A549 (cell line): ENCODE data around the gene TFAP2E. TPM values are rescaled to one million over a fixed set of nuclear protein-coding genes. Genes with fewer than 3 reads are reported as not detected.

Source experiments
- ATAC-seq, 2 experiments: fragments of 200-7000 bp in 1 of 2; fragments of >200 bp in 1 of 2; cut with Nextera tagmentation in 1 of 2; cut with Tn5 transposase in 1 of 2; 3 replicates each; pipeline versions ENCODE4 v1.8.0 to v1.9.1; 2018 to 2020; ENCODE audit warnings: mild to moderate bottlenecking in 1 of 2, moderate library complexity in 1 of 2
- CTCF ChIA-PET: fragments of 300-600 bp; sonication (Branson Sonifier 250); formaldehyde crosslinking; extraction: SDS; loops from one replicate; lab custom pipeline; 2021; ENCODE audit warnings: antibody characterized with exemption, inconsistent platforms; lab: Yijun Ruan, JAX
- POLR2A ChIA-PET: fragments of 350-600 bp; formaldehyde crosslinking; extraction: SDS; loops from one replicate; lab custom pipeline; 2021; ENCODE audit warnings: antibody characterized with exemption, inconsistent platforms; lab: Yijun Ruan, JAX
- DNase-seq, 2 experiments: peaks; one replicate each; pipeline versions ENCODE4 v3.0.0 to v3.0.0-alpha.2; 2011 to 2016; ENCODE audit warnings: low read depth in 1 of 2, low spot score in 1 of 2
- FAIRE-seq: peaks from 2 replicates; lab custom pipeline; 2011; peaks lifted over from hg19 to GRCh38; lab: Jason Lieb, UNC
- H3K27ac ChIP-seq, 2 experiments: fragments of >200 bp; sonication (Bioruptor Twin); formaldehyde crosslinking; 3 replicates each; pipeline ENCODE4 v1.5.1; 2016 to 2017
- H3K4me1 ChIP-seq: fragments of >200 bp; sonication (Bioruptor Twin); formaldehyde crosslinking; 3 replicates; pipeline ENCODE4 v1.6.1; 2016
- H3K4me2 ChIP-seq: fragments of >200 bp; sonication (Bioruptor Twin); formaldehyde crosslinking; 3 replicates; pipeline ENCODE4 v1.6.1; 2016
- H3K4me3 ChIP-seq: fragments of >200 bp; sonication (Bioruptor Twin); formaldehyde crosslinking; 3 replicates; pipeline ENCODE4 v1.5.1; 2016
- H3K9me3 ChIP-seq: fragments of >200 bp; sonication (Bioruptor Twin); formaldehyde crosslinking; 3 replicates; pipeline ENCODE4 v1.6.1; 2016
- ATOH8 ChIP-seq: fragments of 250-450 bp; sonication (Bioruptor Pico); IDR thresholded peaks from 2 replicates; pipeline ENCODE4 v1.5.0; 2020; ENCODE audit warnings: low read depth, mild to moderate bottlenecking, moderate library complexity
- BHLHE40 ChIP-seq: IDR thresholded peaks from 2 replicates; pipeline ENCODE4 v1.6.1; 2012; ENCODE audit warnings: low read depth, low read length, inconsistent platforms
- CEBPB ChIP-seq, 2 experiments: fragments of >200 bp in 1 of 2; sonication (Bioruptor Twin) in 1 of 2; formaldehyde crosslinking in 1 of 2; IDR thresholded peaks; 2 replicates each; pipeline ENCODE4 v1.6.1; 2012 to 2016
- CHD2 ChIP-seq: fragments of 150-350 bp; IDR thresholded peaks from 2 replicates; pipeline ENCODE4 v1.6.1; 2014; ENCODE audit warnings: low read length; ENCODE audit not compliant: partially characterized antibody
- EHF ChIP-seq: fragments of 250-450 bp; sonication (Bioruptor Pico); IDR thresholded peaks from 2 replicates; pipeline ENCODE4 v1.5.0; 2020; ENCODE audit warnings: mild to moderate bottlenecking
- FOSL2 ChIP-seq, 2 experiments: fragments of 450-650 bp in 1 of 2; fragments of >200 bp in 1 of 2; sonication (Bioruptor Twin) in 1 of 2; formaldehyde crosslinking; IDR thresholded peaks; 2 replicates each; pipeline versions ENCODE4 v1.5.0 to v1.6.1; 2016 to 2020; ENCODE audit warnings: mild to moderate bottlenecking in 1 of 2, moderate library complexity in 1 of 2
- FOXS1 ChIP-seq: fragments of 250-450 bp; sonication (Bioruptor Pico); IDR thresholded peaks from 2 replicates; pipeline ENCODE4 v1.5.0; 2020; ENCODE audit warnings: mild to moderate bottlenecking, moderate library complexity
- HEYL ChIP-seq: fragments of 250-450 bp; sonication (Bioruptor Pico); IDR thresholded peaks from 2 replicates; pipeline ENCODE4 v1.8.0; 2021; ENCODE audit warnings: mild to moderate bottlenecking, moderate library complexity
- HOXB13 ChIP-seq: fragments of 250-450 bp; sonication (Bioruptor Pico); IDR thresholded peaks from 2 replicates; pipeline ENCODE4 v1.5.0; 2020; ENCODE audit warnings: low read depth, mild to moderate bottlenecking, moderate library complexity
- KDM1A ChIP-seq: fragments of 200-600 bp; sonication (generic); IDR thresholded peaks from 2 replicates; pipeline ENCODE4 v1.6.1; 2016; ENCODE audit warnings: low read depth, mild to moderate bottlenecking
- MAX ChIP-seq: IDR thresholded peaks from 2 replicates; pipeline ENCODE4 v1.6.1; 2012
- MAZ ChIP-seq: fragments of 150-350 bp; IDR thresholded peaks from 2 replicates; pipeline ENCODE4 v1.6.1; 2014; ENCODE audit warnings: antibody characterized with exemption, low read depth, low read length, borderline replicate concordance
- NFE2L2 ChIP-seq: fragments of 150-350 bp; conservative IDR thresholded peaks from 2 replicates; pipeline ENCODE4 v1.6.1; 2014; ENCODE audit warnings: low read length
- NPAS2 ChIP-seq: fragments of 250-450 bp; sonication (Bioruptor Pico); IDR thresholded peaks from 2 replicates; pipeline ENCODE4 v1.8.0; 2022; ENCODE audit warnings: mild to moderate bottlenecking, moderate library complexity, borderline replicate concordance
- PBX3 ChIP-seq: IDR thresholded peaks from 2 replicates; pipeline ENCODE4 v1.6.1; 2012
- PHF8 ChIP-seq: fragments of 200-600 bp; sonication (generic); IDR thresholded peaks from 2 replicates; pipeline ENCODE4 v1.6.1; 2016; ENCODE audit warnings: low read depth, mild to moderate bottlenecking, antibody characterized with exemption, moderate library complexity, borderline replicate concordance
- RCOR1 ChIP-seq: fragments of 150-350 bp; IDR thresholded peaks from 2 replicates; pipeline ENCODE4 v1.6.1; 2014; ENCODE audit warnings: antibody characterized with exemption, low read length, low read depth
- RFX5 ChIP-seq: fragments of 450-650 bp; IDR thresholded peaks from 2 replicates; pipeline ENCODE4 v1.7.1; 2014; ENCODE audit warnings: antibody characterized with exemption, mild to moderate bottlenecking, moderate library complexity
- TFCP2L1 ChIP-seq: fragments of 250-450 bp; sonication (Bioruptor Pico); IDR thresholded peaks from 2 replicates; pipeline ENCODE4 v1.5.0; 2021; ENCODE audit warnings: mild to moderate bottlenecking
- ZNF302 ChIP-seq: fragments of 250-450 bp; sonication (Bioruptor Pico); IDR thresholded peaks from 2 replicates; pipeline ENCODE4 v1.9.0; 2021; ENCODE audit warnings: inconsistent platforms, mild to moderate bottlenecking, moderate library complexity
- ZSCAN20 ChIP-seq: fragments of 250-450 bp; sonication (Bioruptor Pico); IDR thresholded peaks from 2 replicates; pipeline ENCODE4 v1.8.0; 2022; ENCODE audit warnings: mild to moderate bottlenecking, moderate library complexity
- WGBS: methylation state at CpG from one replicate; pipeline ENCODE4 v1.1.6; 2017; ENCODE audit errors: missing lambda C conversion rate; 5-methylcytosine and 5-hydroxymethylcytosine counted together
- polyA plus RNA-seq, 4 experiments: library from polyadenylated mRNA; depleted of rRNA in 3 of 4; stranded (reverse); fragments of >200 nt; fragmentation: RNase III in 1 of 4; extraction: RNeasy Plus Mini Kit Qiagen cat#74134 plus additional on column Dnase treatment in 1 of 4; gene quantifications; 2 replicates in 3 of 4; 3 replicates in 1 of 4; pipeline ENCODE4 v1.2.3, GENCODE V29; 2011 to 2017
- TF ChIP-seq, protein P1 (sequence below): fragments of >200 bp; sonication (Bioruptor Twin); formaldehyde crosslinking; IDR thresholded peaks from 3 replicates; pipeline ENCODE4 v1.6.1; 2016
- TF ChIP-seq, protein P2 (sequence below): IDR thresholded peaks from 2 replicates; pipeline ENCODE4 v1.6.1; 2012; ENCODE audit warnings: low read depth, borderline replicate concordance
- TF ChIP-seq, protein P3 (sequence below): fragments of >200 bp; sonication (Bioruptor Twin); formaldehyde crosslinking; IDR thresholded peaks from 2 replicates; pipeline ENCODE4 v1.6.1; 2016

The TFAP2E gene
- polyA plus RNA-seq, 2 of the 4 experiments (the other 2 are of a cell fraction) = 0.16 to 0.31 TPM

DNA sequence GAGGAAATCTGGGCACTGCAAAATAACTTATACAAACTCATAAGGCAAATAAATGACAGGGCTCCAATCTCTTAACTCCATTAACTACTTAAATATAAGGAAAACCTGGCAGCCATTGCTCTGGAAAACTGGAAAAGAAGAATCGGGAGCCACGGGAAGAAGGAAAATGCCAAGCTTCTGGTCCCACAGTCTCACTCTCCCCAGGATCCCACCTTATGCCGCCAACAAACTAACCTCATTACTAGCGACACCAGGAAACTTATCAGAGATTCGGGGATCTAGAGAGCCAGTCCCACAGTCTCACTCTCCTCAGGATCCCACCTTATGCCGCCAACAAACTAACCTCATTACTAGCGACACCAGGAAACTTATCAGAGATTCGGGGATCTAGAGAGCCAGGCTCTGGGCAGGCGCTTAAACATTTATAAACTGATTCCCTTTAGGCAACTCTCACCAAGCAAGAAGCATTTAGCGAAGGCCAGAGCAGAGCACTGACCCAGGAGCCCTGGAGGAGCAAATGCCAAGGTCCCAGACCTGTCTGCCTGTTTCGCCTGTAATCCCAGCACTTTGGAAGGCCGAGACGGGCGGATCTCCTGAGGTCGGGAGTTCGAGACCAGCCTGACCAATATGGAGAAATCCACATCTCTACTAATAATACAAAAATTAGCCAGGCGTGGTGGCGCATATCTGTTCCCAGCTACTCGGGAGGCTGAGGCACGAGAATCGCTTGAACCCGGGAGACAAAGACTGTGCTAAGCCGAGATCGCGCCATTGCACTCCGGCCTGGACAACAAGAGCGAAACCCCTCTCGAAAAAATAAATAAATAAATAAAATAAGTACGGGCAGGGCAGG lies 67.5 kb downstream of the TFAP2E start:
- POLR2A ChIA-PET = interaction anchor here (0.6 kb wide), 1 partner anchor 294 kb away, joined by 3 read pairs; no protein-coding TSS in a partner anchor
- 3% methylated on average over 26 of the region's 29 CpGs for WGBS
- ATAC-seq (no peak; a peak in 1 of 6 replicates), FAIRE-seq (no peak), DNase-seq (no peak)
- peak overlapping the region; percentile 90 for H3K4me3 ChIP-seq
- H3K4me2 ChIP-seq = peak overlapping the region; percentile 60
- H3K9me3 ChIP-seq = no peaks in the 10 kb centered on the region
- peaks cover 24% of the 10 kb centered on the region; the same call in 2 of the 3 replicates for H3K4me1 ChIP-seq
- peak overlapping the region; percentile 92 to 96 for H3K27ac ChIP-seq
- CTCF ChIA-PET = interaction anchor here (1.0 to 1.6 kb wide), 2 partner anchors 71 to 72 kb away, joined by 3 to 4 read pairs; no protein-coding TSS in a partner anchor
- TF ChIP-seq PBX3 (no peak), FOXS1 (CRISPR knock-in tag) (no peak), ZSCAN20 (CRISPR knock-in tag) (no peak), CEBPB (IDR thresholded peaks at IDR 0.05) (no peak), FOSL2 (IDR thresholded peaks at IDR 0.05) (no peak), FOSL2 (CRISPR knock-in tag; IDR thresholded peaks at IDR 0.05) (no peak), HEYL (no peak), MAX (no peak), BHLHE40 (no peak), TFCP2L1 (CRISPR knock-in tag) (no peak), MAZ (no peak), NPAS2 (CRISPR knock-in tag) (no peak), RCOR1 (no peak)
- TF ChIP-seq, protein P1, sequence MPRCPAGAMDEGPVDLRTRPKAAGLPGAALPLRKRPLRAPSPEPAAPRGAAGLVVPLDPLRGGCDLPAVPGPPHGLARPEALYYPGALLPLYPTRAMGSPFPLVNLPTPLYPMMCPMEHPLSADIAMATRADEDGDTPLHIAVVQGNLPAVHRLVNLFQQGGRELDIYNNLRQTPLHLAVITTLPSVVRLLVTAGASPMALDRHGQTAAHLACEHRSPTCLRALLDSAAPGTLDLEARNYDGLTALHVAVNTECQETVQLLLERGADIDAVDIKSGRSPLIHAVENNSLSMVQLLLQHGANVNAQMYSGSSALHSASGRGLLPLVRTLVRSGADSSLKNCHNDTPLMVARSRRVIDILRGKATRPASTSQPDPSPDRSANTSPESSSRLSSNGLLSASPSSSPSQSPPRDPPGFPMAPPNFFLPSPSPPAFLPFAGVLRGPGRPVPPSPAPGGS = no peak

DNA sequence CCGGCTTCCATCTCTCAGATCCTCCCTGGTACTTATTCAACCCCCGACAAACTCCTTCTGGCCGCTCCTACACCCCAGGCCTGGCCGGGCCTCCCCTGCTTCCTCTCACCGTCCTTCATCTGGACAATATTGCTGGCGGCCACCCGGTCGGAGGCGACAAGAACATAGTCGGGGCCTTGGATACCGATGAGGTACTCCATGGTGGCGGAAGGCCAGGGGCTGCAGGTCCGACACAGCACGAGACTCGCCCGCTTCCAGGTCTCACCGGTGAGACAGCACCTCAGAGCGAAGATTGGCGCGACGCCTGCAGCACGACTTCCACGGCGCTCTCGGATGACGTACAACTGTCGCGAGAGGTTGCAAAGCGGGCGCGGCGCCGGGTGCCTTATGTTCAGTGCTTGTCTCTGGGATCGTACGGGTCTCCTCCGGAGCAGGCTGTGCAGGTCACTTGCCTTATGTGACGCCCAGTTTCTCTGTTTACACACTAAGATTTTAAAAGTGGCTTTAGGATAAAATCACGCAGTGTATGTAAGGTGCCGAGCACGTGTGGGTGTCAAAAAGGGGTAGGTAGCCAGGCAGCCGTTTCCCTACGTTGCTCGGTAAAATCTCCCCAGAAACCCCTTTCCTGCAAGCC lies 68.2 kb downstream of the TFAP2E start, which contains the start of gene PSMB2:
Gene PSMB2 (minus strand): TSS at position 294 of the 634 bp plus-strand sequence. CDS start 94 bp downstream, at position 200.
- ChIA-PET POLR2A (interaction anchor here (0.8 to 0.9 kb wide), 2 partner anchors 73 to 74 kb away, joined by 3 to 9 read pairs; no protein-coding TSS in a partner anchor), CTCF (no interaction called here)
- ATAC-seq = peak; percentile 91 to 94
- no peak for FAIRE-seq
- H3K27ac ChIP-seq = peak within 1 kb of the TSS; percentile 92 to 96
- no peaks in the 10 kb centered on the region for H3K9me3 ChIP-seq
- H3K4me2 ChIP-seq = peak within 1 kb of the TSS; percentile 84
- 2% methylated on average over 26 of the region's 43 CpGs for WGBS
- peak; percentile 79 to 96 for DNase-seq
- H3K4me3 ChIP-seq = peak within 1 kb of the TSS; percentile 90
- peaks cover 24% of the 10 kb centered on the region; the same call in 2 of the 3 replicates for H3K4me1 ChIP-seq
- TF ChIP-seq EHF (CRISPR knock-in tag) = no peak
- no peak for TF ChIP-seq NFE2L2
- TF ChIP-seq PHF8 = peak; percentile 78; the same call in 1 of the 2 replicates
- TF ChIP-seq KDM1A = no peak
- TF ChIP-seq ZNF302 (CRISPR knock-in tag) = no peak
- TF ChIP-seq, protein P2, sequence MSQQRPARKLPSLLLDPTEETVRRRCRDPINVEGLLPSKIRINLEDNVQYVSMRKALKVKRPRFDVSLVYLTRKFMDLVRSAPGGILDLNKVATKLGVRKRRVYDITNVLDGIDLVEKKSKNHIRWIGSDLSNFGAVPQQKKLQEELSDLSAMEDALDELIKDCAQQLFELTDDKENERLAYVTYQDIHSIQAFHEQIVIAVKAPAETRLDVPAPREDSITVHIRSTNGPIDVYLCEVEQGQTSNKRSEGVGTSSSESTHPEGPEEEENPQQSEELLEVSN = peak; percentile 52
- no peak for TF ChIP-seq HOXB13 (CRISPR knock-in tag)
- TF ChIP-seq RCOR1 = no peak
- TF ChIP-seq, protein P3, sequence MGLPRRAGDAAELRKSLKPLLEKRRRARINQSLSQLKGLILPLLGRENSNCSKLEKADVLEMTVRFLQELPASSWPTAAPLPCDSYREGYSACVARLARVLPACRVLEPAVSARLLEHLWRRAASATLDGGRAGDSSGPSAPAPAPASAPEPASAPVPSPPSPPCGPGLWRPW = no peak
- TF ChIP-seq HEYL = no peak
- TF ChIP-seq, protein P1 = 0 out of 3 replicates have a peak, but pooled peaks have one; percentile 64
- TF ChIP-seq CHD2 = peak; percentile 89
- peak; percentile 52; the same call in 1 of the 2 replicates for TF ChIP-seq RFX5
- TF ChIP-seq ATOH8 (CRISPR knock-in tag) = no peak
- no peak for TF ChIP-seq FOSL2 (IDR thresholded peaks at IDR 0.05)
- no peak for TF ChIP-seq FOSL2 (CRISPR knock-in tag; IDR thresholded peaks at IDR 0.05)
